HUES48 (cell line): ENCODE data around the gene ETF1.
A peak's percentile ranks its signal among the peaks of the same experiment; 100 is the strongest.

Experiments used
- H3K27ac ChIP-seq: one replicate; pipeline ENCODE4 v1.7.0; 2013; ENCODE audit warnings: low read depth, low read length, inconsistent platforms
- H3K27me3 ChIP-seq: 2 replicates; pipeline ENCODE4 v1.6.1; 2013; ENCODE audit warnings: mild to moderate bottlenecking, low read length; ENCODE audit not compliant: control insufficient read depth, insufficient read depth
- H3K36me3 ChIP-seq: 2 replicates; pipeline ENCODE4 v1.6.1; 2013; ENCODE audit warnings: low read length; ENCODE audit not compliant: control insufficient read depth, insufficient read depth
- H3K4me1 ChIP-seq: 2 replicates; pipeline ENCODE4 v1.6.1; 2013; ENCODE audit warnings: mild to moderate bottlenecking, low read length; ENCODE audit not compliant: control insufficient read depth, insufficient read depth
- H3K4me3 ChIP-seq: 2 replicates; pipeline ENCODE4 v1.5.1; 2013; ENCODE audit warnings: mild to moderate bottlenecking, low read depth, low read length
- H3K9ac ChIP-seq: 2 replicates; pipeline ENCODE4 v1.6.1; 2013; ENCODE audit warnings: mild to moderate bottlenecking, low read depth, low read length, moderate library complexity
- H3K9me3 ChIP-seq: 2 replicates; pipeline ENCODE4 v1.6.1; 2013; ENCODE audit warnings: low read length; ENCODE audit not compliant: control insufficient read depth, insufficient read depth

ETF1 gene

GRCh38 chr5:138467711-138468132, 75.3 kb downstream of the ETF1 start:
- Histone ChIP-seq H3K27ac (no peak overlapping the region), H3K4me1 (peaks cover 5% of the 10 kb centered on the region), H3K27me3 (peaks cover 23% of the 10 kb centered on the region), H3K4me3 (peak overlapping the region; percentile 70; the same call in 1 of the 2 replicates), H3K36me3 (peaks cover 15% of the 10 kb centered on the region), H3K9me3 (no peaks in the 10 kb centered on the region), H3K9ac (no peak overlapping the region)

- H3K9ac ChIP-seq = peak overlapping the region; percentile 85
These were observed 75.9 kb downstream of the ETF1 start for GRCh38 chr5:138466900-138467710.

GRCh38 chr5:138466125-138466899, 76.7 kb downstream of the ETF1 start:
- Histone ChIP-seq H3K4me3 (peak overlapping the region; percentile 70), H3K27ac (peak overlapping the region; percentile 51), H3K9me3 (no peaks in the 10 kb centered on the region), H3K36me3 (peaks cover 15% of the 10 kb centered on the region), H3K9ac (peak overlapping the region; percentile 85), H3K4me1 (no peaks in the 10 kb centered on the region; the same call in 1 of the 2 replicates), H3K27me3 (peaks cover 23% of the 10 kb centered on the region)

More at GRCh38 chr5:138466900-138467710, 75.9 kb downstream of the ETF1 start:
- Histone ChIP-seq H3K4me1 (peaks cover 1% of the 10 kb centered on the region; the same call in 1 of the 2 replicates), H3K27me3 (peaks cover 23% of the 10 kb centered on the region), H3K9me3 (no peaks in the 10 kb centered on the region), H3K27ac (no peak overlapping the region), H3K4me3 (peak overlapping the region; percentile 70), H3K36me3 (peaks cover 15% of the 10 kb centered on the region)

- peak within 1 kb of the TSS; percentile 94 for H3K27ac ChIP-seq
- H3K4me3 ChIP-seq = peak within 1 kb of the TSS; percentile 70
- H3K9me3 ChIP-seq = no peaks in the 10 kb centered on the region
- peak within 1 kb of the TSS; percentile 85 for H3K9ac ChIP-seq
- no peaks in the 10 kb centered on the region; the same call in 1 of the 2 replicates for H3K4me1 ChIP-seq
- peaks cover 15% of the 10 kb centered on the region for H3K36me3 ChIP-seq
- H3K27me3 ChIP-seq = peaks cover 23% of the 10 kb centered on the region
These were observed 77.5 kb downstream of the ETF1 start, which contains the start of gene EGR1 for GRCh38 chr5:138465261-138466124. EGR1 (plus strand) TSS chr5:138465479; CDS start chr5:138465762, 283 bp downstream.

GRCh38 chr5:138464388-138465260, 78.4 kb downstream of the ETF1 start:
- H3K27me3 ChIP-seq = peaks cover 23% of the 10 kb centered on the region
- H3K27ac ChIP-seq = peak overlapping the region; percentile 94
- H3K9ac ChIP-seq = peak overlapping the region; percentile 85
- peaks cover 15% of the 10 kb centered on the region for H3K36me3 ChIP-seq
- H3K4me1 ChIP-seq = no peaks in the 10 kb centered on the region; the same call in 1 of the 2 replicates
- H3K4me3 ChIP-seq = peak overlapping the region; percentile 70
- no peaks in the 10 kb centered on the region for H3K9me3 ChIP-seq

GRCh38 chr5:138464008-138464387, 79.0 kb downstream of the ETF1 start:
- H3K27ac ChIP-seq = peak overlapping the region; percentile 94
- peaks cover 15% of the 10 kb centered on the region for H3K36me3 ChIP-seq
- H3K4me1 ChIP-seq = no peaks in the 10 kb centered on the region; the same call in 1 of the 2 replicates

GRCh38 chr5:138463419-138464007, 79.5 kb downstream of the ETF1 start:
- Histone ChIP-seq H3K27ac (peak overlapping the region; percentile 94), H3K9me3 (no peaks in the 10 kb centered on the region), H3K4me3 (peak overlapping the region; percentile 70), H3K27me3 (peaks cover 23% of the 10 kb centered on the region), H3K4me1 (no peaks in the 10 kb centered on the region; the same call in 1 of the 2 replicates), H3K9ac (peak overlapping the region; percentile 74), H3K36me3 (peaks cover 15% of the 10 kb centered on the region)

More at GRCh38 chr5:138464008-138464387, 79.0 kb downstream of the ETF1 start:
- Histone ChIP-seq H3K4me3 (peak overlapping the region; percentile 70), H3K9me3 (no peaks in the 10 kb centered on the region), H3K9ac (peak overlapping the region; percentile 74), H3K27me3 (peaks cover 23% of the 10 kb centered on the region)

GRCh38 chr5:138461343-138462125, 81.5 kb downstream of the ETF1 start:
- H3K4me1 ChIP-seq = no peaks in the 10 kb centered on the region; the same call in 1 of the 2 replicates
- no peak overlapping the region for H3K4me3 ChIP-seq
- H3K9ac ChIP-seq = no peak overlapping the region
- H3K36me3 ChIP-seq = peaks cover 1% of the 10 kb centered on the region; the same call in 1 of the 2 replicates
- no peak overlapping the region for H3K27ac ChIP-seq
- peaks cover 11% of the 10 kb centered on the region for H3K27me3 ChIP-seq
- no peaks in the 10 kb centered on the region for H3K9me3 ChIP-seq
